Posterior vena cava (tissue), 2 donors: ENCODE data around the gene CNPY1. TPM values are rescaled to one million over a fixed set of nuclear protein-coding genes. Genes with fewer than 3 reads are reported as not detected.
"Not testable (repeated sequence)": the region's sequence is repeated elsewhere in the genome, so short reads cannot be mapped to it uniquely, and the experiment has no call there.

Experiments
- DNase-seq: peaks from one replicate; pipeline ENCODE4 v3.0.0-alpha.2; 2020; ENCODE audit warnings: low spot score
- intact Hi-C, 2 donors: fragments of 100-400 bp; cut with DNase I; formaldehyde crosslinking; loops; one replicate each; pipeline versions ENCODE4 v1.14.1 to v1.14.2; 2022 to 2023
- long read RNA-seq, 2 donors: library from polyadenylated mRNA; unstranded; transcript quantifications; one replicate each; pipeline ENCODE4 v2.0.0, GENCODE V29; 2020 to 2021
- total RNA-seq, 2 donors: library from RNA; stranded (reverse); fragmentation: NEBNext Ultra II Directional; extraction: Animal tissue kit (Norgen Biotek cat#: 25700); gene quantifications; one replicate each; pipeline ENCODE4 v1.2.1, GENCODE V29; 2021
- donor health status: DM: yes; HTN: yes; CAD: no.
- donor health status: DM: yes; HTN: yes; CAD: no.

The CNPY1 gene
- total RNA-seq: not detected
- long read RNA-seq, donor 1: 0 reads
- long read RNA-seq, donor 2: 0 reads

GRCh38 chr7:155546449-155546848 lies at the start of gene CNPY1:
CNPY1 (minus strand) TSS chr7:155546559; CDS start chr7:155545929, 630 bp downstream.
- intact Hi-C loops, DNase-seq: not testable (repeated sequence)

- intact Hi-C loops: loop anchor here (10.0 kb wide), 2 partner anchors 140 to 170 kb away; no protein-coding TSS in a partner anchor
These were observed 48.6 kb upstream of the CNPY1 start for GRCh38 chr7:155594961-155595366.

DNA sequence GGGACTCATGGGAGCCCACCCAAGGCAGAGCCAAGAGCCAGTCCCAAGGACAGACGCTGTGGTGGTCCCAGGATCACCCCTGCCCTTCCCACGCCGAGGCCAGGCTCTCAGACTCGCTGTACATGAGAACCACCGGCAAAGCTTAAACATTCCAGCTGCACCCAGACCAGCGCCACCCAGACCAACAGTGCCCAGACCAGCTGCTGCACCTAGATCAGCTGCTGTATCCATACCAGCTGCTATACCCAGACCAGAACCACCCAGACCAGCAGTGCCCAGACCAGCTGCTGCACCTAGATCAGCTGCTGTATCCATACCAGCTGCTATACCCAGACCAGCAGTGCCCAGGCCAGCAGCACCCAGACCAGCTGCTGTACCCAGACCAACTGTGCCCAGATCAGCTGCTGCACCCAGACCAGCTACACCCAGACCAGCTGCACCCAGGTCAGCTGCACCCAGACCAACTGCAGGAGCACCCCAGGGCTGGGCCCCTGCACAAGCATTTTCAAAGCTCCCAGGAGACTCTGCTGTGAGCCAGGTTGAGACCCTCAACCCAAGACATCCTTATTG lies 47.9 kb upstream of the CNPY1 start:
- intact Hi-C loops: loop anchor here (10.0 kb wide), 2 partner anchors 141 to 171 kb away; no protein-coding TSS in a partner anchor
- DNase-seq: peak; percentile 70

More at GRCh38 chr7:155594961-155595366, 48.6 kb upstream of the CNPY1 start:
- peak; percentile 30 for DNase-seq

DNA sequence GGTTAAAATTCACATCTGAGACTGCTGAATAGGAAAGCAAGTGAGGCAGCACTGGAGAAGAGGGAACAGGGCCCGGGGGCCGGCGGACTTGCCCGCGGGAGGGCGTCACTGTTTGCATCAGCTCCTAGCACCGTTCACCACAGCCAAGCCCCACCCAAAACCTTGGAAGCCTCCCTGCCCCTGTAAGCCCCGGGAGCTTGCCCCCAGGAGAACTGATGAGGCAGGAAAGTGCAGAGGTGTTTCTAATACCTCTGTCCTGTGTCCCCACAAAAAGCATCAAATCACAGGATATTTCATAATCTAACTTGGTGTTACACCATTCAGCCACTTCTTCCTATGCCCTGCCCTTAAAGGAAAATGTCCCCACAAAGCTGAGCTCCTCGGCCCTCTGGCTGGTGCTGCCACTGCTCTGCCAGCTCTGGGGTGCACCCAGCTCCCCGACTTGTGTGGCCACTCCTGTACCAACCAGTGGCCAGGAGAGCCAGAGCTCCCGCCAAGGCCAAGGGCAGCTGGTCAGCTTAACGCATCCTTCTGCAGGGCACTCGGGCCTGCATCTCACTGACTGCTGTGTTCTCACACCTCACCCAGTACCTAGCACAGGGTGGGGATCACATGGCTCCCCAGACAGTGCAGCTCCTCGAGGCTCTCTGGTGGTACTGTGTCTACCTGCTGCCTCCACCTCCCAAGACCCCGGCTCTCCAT lies 47.3 kb upstream of the CNPY1 start:
- peak; percentile 76 for DNase-seq
- intact Hi-C loops: loop anchor here (10.0 kb wide), 2 partner anchors 141 to 171 kb away; no protein-coding TSS in a partner anchor

GRCh38 chr7:155591055-155591775 lies 44.9 kb upstream of the CNPY1 start:
- peak; percentile 78 for DNase-seq
- intact Hi-C loops: loop anchor here (10.0 kb wide), 2 partner anchors 144 to 174 kb away; no protein-coding TSS in a partner anchor

DNA sequence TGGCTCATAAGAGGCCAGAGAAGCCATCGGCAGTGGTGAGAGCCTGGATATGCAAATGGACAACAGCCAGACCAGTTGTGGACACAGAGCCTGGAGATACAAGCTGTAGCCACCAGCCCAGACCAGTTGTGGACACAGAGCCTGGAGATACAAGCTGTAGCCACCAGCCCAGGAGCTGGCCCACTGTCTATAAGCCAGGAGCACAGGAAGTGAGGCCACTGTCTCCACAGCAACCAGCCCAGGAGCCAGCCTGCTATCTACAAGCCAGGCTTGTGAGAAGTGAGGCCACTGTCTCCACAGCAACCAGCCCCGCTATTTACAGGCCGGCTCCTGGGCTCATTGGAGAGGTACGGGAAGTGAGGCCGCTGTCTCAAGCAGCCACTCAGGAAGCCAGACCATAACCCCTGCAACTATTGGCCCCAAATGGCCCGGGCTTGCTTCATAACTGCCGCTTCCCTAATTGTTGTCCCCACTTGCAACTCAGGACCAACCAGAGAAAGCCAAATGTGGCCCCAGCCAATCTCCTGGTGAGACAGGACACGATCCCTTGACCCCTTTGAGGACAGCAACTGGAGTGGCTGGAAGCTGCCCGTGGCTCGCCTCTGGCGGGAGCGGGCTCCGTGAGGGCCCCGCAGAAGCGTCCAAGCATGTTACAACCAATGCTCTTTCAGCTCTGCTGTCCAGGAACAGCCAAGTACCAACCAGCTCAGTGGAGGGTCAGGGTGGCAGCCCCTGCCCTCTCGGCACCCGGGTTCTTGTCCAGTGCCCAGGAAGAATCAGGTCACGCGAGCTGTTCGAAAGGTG lies 44.1 kb upstream of the CNPY1 start:
- intact Hi-C loops: loop anchor here (10.0 kb wide), 2 partner anchors 144 to 174 kb away; no protein-coding TSS in a partner anchor
- DNase-seq: peak; percentile 86

GRCh38 chr7:155589001-155589980 lies 42.9 kb upstream of the CNPY1 start:
- DNase-seq: peak; percentile 72
- intact Hi-C loops: no loop called here

DNA sequence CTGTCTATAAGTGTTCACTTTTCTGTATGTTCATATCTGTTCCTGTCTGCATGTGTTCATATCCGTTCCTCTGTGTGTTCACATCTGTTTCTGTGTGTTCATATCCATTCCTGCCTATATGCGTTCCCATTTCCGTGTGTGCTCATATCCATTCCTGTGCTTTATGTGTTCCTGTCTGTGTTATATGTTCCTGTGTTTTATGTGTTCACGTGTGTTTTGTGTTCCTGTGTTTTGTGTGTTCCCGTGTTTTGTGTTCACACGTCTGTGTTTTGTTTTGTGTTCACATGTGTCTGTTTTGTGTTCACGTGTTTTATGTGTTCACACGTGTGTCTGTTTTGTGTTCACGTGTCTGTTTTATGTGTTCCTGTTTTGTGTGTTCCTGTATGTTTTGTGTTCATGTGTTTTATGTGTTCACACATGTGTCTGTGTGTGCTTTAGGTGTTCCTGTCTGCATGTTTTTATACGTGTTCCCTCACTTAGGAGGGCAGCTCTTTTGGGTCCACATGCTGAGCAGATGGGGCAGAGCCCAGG lies 42.2 kb upstream of the CNPY1 start:
- intact Hi-C loops: no loop called here
- no peak for DNase-seq

- peak; percentile 48 for DNase-seq
- intact Hi-C loops: no loop called here
These were observed 41.1 kb upstream of the CNPY1 start for GRCh38 chr7:155587486-155587885.

DNA sequence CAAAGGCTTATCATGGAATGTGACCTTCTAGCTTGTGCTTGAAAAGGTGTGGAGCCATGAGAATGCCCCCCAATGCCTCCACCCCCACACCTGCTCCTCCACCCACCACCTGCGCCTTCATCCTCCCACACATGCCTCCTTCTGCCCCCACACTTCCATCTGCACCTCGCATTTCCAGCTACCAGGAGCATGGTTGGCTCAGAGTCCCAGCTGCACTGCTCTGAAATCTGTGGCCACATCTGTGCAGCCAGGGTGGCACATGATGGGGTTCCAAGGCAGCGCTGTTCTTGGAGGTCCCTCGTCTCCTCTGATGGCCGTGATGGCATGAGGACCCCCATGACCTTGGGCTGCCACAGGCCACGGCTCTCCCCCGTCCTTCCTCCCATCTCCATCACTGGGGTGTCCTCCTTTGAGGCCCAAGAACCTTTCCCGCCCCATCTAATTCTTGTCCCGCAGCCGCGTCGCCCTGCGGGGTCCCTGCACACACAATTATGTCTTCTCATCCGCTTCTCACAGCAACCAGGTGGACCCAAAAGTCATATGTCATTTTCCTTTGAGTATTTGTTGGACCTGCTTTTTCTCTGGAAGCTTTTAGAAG lies 40.6 kb upstream of the CNPY1 start:
- intact Hi-C loops: no loop called here
- peak; percentile 50 for DNase-seq

GRCh38 chr7:155585951-155586350 lies 39.6 kb upstream of the CNPY1 start:
- intact Hi-C loops: no loop called here
- peak; percentile 11 for DNase-seq

DNA sequence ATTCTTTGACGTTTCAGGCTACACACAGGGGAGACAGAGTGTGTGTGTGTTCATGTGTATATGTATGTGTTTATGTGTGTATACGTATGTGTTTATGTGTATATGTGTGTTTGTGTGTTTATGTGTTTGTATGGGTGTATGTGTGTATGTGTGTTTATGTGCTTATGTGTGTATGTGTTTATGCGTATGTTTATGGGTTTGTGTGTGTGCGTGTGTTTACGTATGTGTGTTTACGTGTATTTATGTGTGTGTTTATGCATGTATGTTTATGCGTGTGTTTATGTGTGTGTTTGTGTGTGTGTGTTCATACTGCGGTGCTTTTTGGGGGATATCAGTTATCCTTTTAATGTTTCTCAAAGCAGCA lies 39.2 kb upstream of the CNPY1 start:
- no peak for DNase-seq
- intact Hi-C loops: no loop called here

DNA sequence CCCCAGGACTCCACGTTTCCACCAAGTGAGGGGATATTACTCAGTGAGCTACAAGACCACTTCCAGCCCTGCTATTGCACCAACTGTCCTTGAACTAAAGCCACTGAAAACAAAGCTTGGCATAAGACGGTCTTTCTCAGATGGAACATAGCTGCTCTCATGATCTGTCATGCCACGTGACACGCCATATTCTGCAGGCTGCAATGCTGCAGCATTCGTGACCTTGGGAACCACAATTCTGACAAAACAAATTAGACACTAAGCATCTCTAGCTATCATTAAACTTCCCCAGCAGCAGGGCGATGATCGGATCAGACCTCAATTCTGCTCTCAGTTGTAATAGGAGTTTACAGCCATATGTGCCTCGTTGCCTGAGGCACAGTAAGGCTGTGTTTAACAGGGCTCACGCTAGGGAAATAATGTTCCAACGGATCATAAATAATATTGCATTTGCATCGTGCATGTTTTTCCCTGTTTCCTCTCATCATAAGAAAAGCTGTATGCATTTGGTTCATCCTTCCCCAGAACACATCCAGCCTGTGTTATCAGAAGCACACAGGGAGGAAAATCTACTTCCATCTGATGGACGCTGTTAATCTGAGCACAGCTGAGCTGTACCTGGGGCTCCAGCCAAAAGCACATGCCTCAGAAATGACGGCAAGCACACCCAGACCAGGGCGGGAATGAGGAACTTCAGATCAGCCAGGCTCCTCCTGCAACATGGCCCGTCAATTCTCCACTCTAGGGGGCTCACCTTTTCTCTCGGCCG lies 38.6 kb upstream of the CNPY1 start:
- intact Hi-C loops: no loop called here
- peak; percentile 78 for DNase-seq

DNA sequence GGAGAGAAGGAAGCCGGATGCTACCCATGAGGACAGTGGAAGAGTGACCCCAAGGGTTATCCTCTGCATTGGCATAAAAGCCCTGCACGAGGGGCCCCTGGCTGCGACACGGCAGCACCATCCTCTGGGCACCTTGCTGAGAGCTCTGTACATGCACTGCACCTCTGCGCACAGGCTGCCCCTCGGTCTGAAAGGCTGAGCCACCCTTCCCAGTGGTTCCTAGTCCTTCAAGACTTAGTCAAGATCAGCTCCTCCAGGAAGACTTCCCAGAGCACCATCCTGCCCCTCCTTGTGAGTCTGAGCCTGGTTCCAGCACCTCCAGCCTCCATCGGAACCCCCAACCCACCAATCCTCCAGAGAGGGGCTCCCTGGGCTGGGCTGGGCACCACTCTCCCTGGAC lies 37.9 kb upstream of the CNPY1 start:
- intact Hi-C loops: no loop called here
- DNase-seq: peak; percentile 36

GRCh38 chr7:155583636-155584035 lies 37.3 kb upstream of the CNPY1 start:
- intact Hi-C loops: no loop called here
- DNase-seq: peak; percentile 29

- intact Hi-C loops: no loop called here
- peak; percentile 16 for DNase-seq
These were observed 35.6 kb upstream of the CNPY1 start for GRCh38 chr7:155581954-155582353.
